ENCODE results near the gene TRIM73.
A peak's percentile ranks its signal among the peaks of the same experiment; 100 is the strongest.
"Not testable (repeated sequence)": the region's sequence is repeated elsewhere in the genome, so short reads cannot be mapped to it uniquely, and the experiment has no call there.

Gene TRIM73

GRCh38 chr7:75415829-75416373 lies 20.5 kb downstream of the TRIM73 start:
- DNase-seq: not testable (repeated sequence)

- DNase-seq: not testable (repeated sequence)
These were observed 21.4 kb downstream of the TRIM73 start for GRCh38 chr7:75416787-75417186.

GRCh38 chr7:75418292-75418858 lies 22.9 kb downstream of the TRIM73 start:
- not testable (repeated sequence) for DNase-seq

- not testable (repeated sequence) for DNase-seq
These were observed 23.8 kb downstream of the TRIM73 start for GRCh38 chr7:75419210-75419609.

GRCh38 chr7:75419693-75420092 lies 24.3 kb downstream of the TRIM73 start:
- not testable (repeated sequence) for DNase-seq

GRCh38 chr7:75420152-75420551 lies 24.7 kb downstream of the TRIM73 start:
- not testable (repeated sequence) for DNase-seq

GRCh38 chr7:75421798-75422710 lies 26.6 kb downstream of the TRIM73 start:
- not testable (repeated sequence) for DNase-seq

GRCh38 chr7:75423481-75423880 lies 28.1 kb downstream of the TRIM73 start:
- DNase-seq: not testable (repeated sequence)

- DNase-seq: not testable (repeated sequence)
These were observed 43.6 kb downstream of the TRIM73 start for GRCh38 chr7:75439000-75439399.

- not testable (repeated sequence) for DNase-seq
These were observed 46.7 kb downstream of the TRIM73 start for GRCh38 chr7:75442101-75442464.

- peak; percentile 23 for DNase-seq
These were observed 47.2 kb downstream of the TRIM73 start for GRCh38 chr7:75442465-75443111.

GRCh38 chr7:75449946-75450345 lies 54.5 kb downstream of the TRIM73 start:
- DNase-seq: not testable (repeated sequence)

GRCh38 chr7:75452494-75452955 lies 57.1 kb downstream of the TRIM73 start:
- not testable (repeated sequence) for DNase-seq
